HG02981 (cell line): Measurements from ENCODE around the gene CRAT.

Source experiments
- ATAC-seq: cut with Tn5 transposase; IDR thresholded peaks from one replicate; pipeline ENCODE4 v1.9.1; 2021; ENCODE audit warnings: mild to moderate bottlenecking, moderate library complexity; ENCODE audit not compliant: unreplicated experiment

Gene CRAT

DNA sequence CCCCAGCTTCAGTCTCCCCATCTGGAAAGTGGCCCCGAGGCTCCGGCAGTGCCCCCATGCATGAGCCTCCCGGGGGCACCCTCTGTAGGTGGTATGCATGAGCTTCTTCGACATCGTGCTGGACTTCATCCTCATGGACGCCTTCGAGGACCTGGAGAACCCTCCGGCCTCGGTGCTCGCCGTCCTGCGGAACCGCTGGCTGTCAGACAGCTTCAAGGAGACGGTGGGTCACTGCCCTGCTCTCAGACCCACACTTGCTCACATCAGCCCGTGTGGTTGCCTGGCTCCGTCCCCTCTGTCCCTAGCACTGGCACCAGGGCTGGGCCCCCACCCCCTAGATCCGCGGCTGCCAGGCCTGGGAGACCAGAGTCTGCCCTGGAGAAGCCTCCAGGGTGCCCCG lies 42.5 kb downstream of the CRAT start:
- ATAC-seq = no peak

DNA sequence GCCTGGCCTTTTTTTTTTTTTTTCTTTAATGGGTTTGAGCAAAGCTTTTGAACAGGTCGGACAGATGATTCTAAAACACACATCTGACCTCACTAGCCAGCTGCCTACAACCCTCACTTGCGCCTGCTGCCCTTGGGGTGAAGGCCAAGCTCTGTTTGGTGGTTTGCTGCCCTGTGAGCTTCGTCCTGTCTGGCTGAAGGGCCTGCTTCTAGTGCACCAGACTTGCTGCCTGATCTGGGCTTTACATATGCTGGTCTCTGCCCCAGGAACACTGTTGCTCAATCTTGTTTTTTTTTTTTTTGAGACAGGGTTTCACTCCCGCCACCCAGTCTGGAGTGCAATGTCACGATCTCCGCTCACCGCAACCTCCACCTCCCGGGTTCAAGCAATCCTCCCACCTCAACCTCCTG lies 46.1 kb downstream of the CRAT start:
- ATAC-seq = no peak

DNA sequence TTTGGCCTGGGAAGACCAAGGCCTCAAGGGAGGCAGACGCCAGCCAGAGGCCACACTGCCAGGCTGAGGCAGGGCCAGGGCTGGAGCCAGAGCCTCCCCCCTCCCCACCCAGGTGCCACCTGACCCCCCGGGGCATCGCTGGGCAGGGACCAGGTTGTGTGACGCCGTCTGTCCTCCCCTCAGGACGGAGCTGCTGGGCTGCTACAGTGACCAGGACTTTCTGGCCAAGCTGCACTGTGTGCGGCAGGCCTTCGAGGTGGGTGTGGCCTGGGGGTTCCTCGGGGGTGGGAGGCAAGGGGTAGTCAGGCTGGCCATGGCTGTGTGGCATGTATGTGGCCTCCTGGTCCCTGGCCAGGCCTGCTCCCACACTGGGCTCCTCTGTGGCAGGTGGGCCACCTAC lies 47.5 kb downstream of the CRAT start:
- ATAC-seq = no peak

DNA sequence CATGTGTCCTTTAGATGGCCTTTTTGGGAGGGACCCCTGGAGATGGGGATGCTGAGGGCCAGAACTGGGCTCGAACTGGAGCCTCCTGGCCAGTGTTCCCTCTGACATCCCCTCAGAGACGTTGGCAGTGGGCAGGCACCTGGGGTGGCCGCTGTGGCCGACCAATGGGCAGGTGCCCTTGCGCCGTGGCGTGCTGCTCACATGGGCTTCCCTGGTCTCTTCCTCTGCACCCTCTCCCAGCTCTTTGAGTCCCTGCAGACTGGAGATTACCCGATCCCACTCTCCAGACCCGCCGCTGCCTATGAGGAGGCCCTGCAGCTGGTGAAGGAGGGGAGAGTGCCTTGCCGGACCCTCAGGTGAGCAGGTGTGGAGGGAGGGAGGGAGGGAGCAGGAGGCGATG lies 49.6 kb downstream of the CRAT start:
- no peak for ATAC-seq

DNA sequence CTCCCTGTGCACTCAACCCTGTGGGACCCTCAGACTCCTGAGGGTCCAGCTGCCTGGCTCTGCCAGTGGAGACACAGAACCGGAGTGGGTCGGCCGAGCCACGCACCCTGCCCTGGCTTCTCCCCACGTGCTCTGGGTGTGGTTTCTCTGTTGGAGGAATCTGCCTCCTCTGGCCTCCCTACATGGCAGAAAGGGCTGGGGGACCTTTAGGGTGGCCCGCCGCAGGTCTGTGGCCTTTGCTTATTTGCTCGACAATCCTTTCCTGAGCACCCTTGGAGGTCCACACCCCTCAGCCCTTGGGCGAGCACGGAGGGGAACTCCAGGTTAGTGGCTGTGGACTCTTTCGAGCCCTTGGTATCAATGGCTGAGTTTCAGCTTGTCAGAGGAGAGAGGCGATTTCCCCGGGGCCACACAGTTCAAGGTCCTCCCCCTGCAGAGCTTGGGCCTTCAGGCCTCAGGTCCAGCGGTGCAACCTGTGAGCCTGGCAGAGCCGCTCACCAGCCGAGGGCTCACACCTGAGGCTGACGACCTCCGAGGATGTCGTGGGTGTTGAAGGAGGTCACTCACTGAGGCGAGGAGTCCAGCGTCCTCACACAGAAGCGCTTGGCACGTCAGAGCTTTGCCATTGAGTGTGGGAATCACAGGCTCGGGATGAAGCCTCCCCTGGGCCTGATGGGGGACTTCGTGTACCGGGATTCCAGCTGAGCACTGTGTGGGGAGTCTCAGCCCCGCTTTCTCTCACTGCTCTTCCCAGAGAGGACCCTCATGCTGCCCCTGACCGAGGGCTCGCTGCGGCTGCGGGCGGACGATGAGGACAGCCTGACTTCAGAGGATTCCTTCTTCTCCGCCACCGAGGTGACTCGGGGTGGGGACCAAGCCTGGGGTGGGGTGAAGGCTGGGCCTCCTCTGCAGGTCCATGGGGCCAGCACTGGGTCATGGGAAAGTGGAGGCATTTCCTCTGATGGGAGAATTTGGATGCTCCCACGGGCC lies 50.5 kb downstream of the CRAT start:
- ATAC-seq = no peak

DNA sequence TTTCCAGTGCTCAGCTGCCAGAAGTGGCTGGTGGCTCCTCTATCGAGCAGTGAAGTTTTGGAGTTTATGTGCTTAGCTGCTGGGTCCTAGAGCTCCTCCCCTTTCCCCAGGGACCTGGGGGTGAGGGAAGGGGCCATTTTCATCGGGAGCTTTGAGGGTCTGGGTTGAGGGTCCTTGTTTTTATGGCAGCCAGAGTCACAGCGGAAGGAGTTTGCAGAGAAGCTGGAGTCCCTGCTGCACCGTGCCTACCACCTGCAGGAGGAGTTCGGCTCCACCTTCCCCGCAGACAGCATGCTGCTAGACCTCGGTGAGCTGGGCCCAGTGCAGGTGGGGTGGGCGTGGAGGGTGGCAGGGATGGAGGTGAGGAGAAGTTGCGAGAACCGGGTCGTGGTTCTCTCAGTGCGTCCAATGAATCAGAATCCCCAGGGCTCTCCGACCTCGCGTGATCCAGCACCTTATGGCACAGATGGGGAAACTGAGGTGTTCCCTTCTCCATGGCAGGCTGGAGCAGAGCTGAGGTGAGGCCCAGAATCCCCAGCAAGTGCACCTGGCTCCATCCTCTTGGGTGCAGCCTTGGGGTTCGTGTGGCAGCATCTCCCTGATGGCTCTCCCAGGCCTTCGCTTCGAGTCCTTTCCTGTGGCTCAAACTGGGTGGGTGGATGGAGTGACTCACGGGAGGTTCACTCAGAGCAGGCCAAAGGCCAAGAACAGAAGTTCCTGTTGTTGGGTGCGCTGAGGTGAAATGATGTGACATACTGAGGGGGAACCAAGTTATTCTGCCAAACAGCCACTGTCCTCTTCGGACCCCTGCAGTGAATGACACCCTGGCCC lies 51.4 kb downstream of the CRAT start:
- no peak for ATAC-seq

DNA sequence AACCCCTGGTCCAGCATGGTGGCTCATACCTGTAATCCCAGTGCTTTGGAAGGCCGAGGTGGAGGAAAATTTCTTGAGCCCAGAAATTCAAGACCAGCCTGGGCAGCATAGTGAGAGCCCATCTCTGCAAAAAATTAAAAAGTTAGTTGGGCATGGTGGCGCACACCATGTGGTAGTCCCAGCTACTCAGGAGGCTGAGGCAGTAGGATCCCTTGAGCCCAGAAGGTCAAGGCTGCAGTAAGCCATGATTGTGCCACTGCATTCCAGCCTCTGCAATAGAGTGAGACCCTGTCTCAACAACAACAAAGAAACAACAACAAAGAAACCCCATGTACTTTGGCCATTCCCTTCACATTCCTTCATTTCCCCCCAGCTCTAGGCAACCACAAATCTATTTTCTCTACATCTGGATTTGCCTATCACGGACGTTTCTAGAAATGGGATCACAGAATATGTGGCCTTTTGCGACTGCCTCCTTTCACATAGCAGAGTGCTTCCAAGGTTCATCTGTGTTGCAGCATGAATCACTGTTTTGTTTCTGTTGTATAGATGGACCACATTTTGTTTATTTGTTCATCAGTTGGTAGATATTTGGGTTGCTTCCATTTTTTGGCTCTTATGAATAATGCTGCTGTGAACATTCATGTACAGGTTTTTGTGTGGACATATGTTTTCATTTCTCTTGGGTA lies 56.3 kb downstream of the CRAT start:
- ATAC-seq = no peak

DNA sequence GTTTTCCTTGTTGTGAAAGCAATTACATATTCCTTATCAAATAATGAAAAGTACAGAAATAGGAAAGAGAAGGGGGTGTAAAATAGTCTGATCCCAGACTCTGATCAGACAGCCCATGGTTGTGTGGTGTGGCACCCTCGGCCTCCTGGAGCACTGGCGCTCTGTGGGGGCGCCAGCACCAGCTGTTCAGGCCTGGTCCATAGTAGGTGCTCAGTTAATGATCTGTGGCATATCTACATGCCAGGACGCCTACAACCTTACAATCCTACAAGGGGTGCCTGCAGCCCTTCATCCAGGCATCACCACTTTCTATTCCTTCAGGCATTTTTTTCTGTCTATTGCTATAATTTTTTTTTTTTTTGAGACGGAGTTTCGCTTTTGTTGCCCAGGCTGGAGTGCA lies 57.6 kb downstream of the CRAT start:
- ATAC-seq = no peak

DNA sequence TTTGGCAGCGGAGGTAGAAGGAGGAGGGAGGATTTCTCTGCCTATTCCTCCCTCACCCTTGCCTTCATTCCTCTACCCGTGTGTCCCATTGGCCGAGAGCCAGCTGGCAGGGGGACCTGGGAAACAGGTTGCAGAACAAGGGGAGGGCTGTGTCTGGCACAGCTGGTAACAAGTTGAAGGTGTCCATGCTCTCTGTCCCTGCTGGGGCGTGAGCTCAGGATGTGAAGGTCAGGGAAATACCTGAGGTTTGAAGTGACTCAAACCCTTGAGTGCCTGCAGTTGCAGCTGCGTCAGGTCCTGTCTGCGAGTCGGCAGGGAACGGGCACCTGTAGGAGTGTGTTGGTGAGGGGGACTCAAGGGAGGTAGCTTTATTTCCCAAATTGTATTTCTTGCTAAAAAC lies 58.0 kb downstream of the CRAT start:
- ATAC-seq = no peak
